GM18508 (cell line): ENCODE measurements around the gene VPS11.
A peak's percentile ranks its signal among the peaks of the same experiment; 100 is the strongest.

Experiments
- ATAC-seq: cut with Tn5 transposase; IDR thresholded peaks from one replicate; pipeline ENCODE4 v1.9.1; 2021; ENCODE audit warnings: moderate number of reproducible peaks; ENCODE audit not compliant: insufficient read depth, unreplicated experiment

Gene VPS11

GRCh38 chr11:119067371-119068222, at the start of gene VPS11:
Gene VPS11 (plus strand): TSS chr11:119067818. CDS start chr11:119067824, 6 bp downstream.
- peak; percentile 67 for ATAC-seq

GRCh38 chr11:119018074-119018938, 49.3 kb upstream of the VPS11 start, which contains the start of the genes RPS25 and TRAPPC4:
Gene RPS25 (minus strand): TSS chr11:119018343. CDS start chr11:119018284, 59 bp downstream.
Gene TRAPPC4 (plus strand): TSS chr11:119018766. CDS start chr11:119018796, 30 bp downstream.
- peak; percentile 59 for ATAC-seq

- no peak for ATAC-seq
Measured at GRCh38 chr11:119019996-119020395, 47.6 kb upstream of the VPS11 start.

GRCh38 chr11:119021631-119022030, 46.0 kb upstream of the VPS11 start:
- no peak for ATAC-seq

- ATAC-seq, result no peak
Measured at GRCh38 chr11:119023741-119024140, 43.9 kb upstream of the VPS11 start.

- no peak for ATAC-seq
Measured at GRCh38 chr11:119024430-119025098, 43.1 kb upstream of the VPS11 start.

GRCh38 chr11:119025099-119025473, 42.5 kb upstream of the VPS11 start:
- no peak for ATAC-seq

GRCh38 chr11:119025541-119025940, 42.1 kb upstream of the VPS11 start:
- no peak for ATAC-seq

- ATAC-seq, result no peak
Measured at GRCh38 chr11:119025978-119026766, 41.4 kb upstream of the VPS11 start.

GRCh38 chr11:119026970-119027369, 40.6 kb upstream of the VPS11 start:
- ATAC-seq, result no peak

- ATAC-seq, result no peak
Measured at GRCh38 chr11:119027561-119028345, 39.9 kb upstream of the VPS11 start.

GRCh38 chr11:119028346-119029068, 39.1 kb upstream of the VPS11 start:
- no peak for ATAC-seq

- no peak for ATAC-seq
Measured at GRCh38 chr11:119029069-119029339, 38.6 kb upstream of the VPS11 start.

- no peak for ATAC-seq
Measured at GRCh38 chr11:119029340-119030028, 38.1 kb upstream of the VPS11 start.

- ATAC-seq, result no peak
Measured at GRCh38 chr11:119030029-119030328, 37.6 kb upstream of the VPS11 start.

- no peak for ATAC-seq
Measured at GRCh38 chr11:119030329-119031047, 37.1 kb upstream of the VPS11 start, which contains the start of gene SLC37A4. Gene SLC37A4 (minus strand): TSS chr11:119030877.

- no peak for ATAC-seq
Measured at GRCh38 chr11:119031912-119032280, 35.7 kb upstream of the VPS11 start.
